GM12891 (cell line): ENCODE data around the gene PODN.

Source experiments
- PAX5 ChIP-seq: IDR thresholded peaks from 2 replicates; pipeline ENCODE4 v1.6.1; 2011; ENCODE audit warnings: low read length, moderate library complexity, mild to moderate bottlenecking; ENCODE audit not compliant: insufficient read depth, severe bottlenecking
- POLR2A ChIP-seq: IDR thresholded peaks from 2 replicates; pipeline ENCODE4 v1.6.1; 2011; ENCODE audit warnings: low read depth, low read length, control low read depth
- POLR2AphosphoS5 ChIP-seq: IDR thresholded peaks from 2 replicates; pipeline ENCODE4 v1.6.1; 2011; ENCODE audit warnings: low read depth, low read length, control low read depth
- POU2F2 ChIP-seq: IDR thresholded peaks from 2 replicates; pipeline ENCODE4 v1.6.1; 2011; ENCODE audit warnings: low read depth, mild to moderate bottlenecking, control low read depth, low read length, moderate library complexity
- SPI1 ChIP-seq: IDR thresholded peaks from 2 replicates; pipeline ENCODE4 v1.6.1; 2011; ENCODE audit warnings: low read depth, low read length, control low read depth
- TAF1 ChIP-seq: IDR thresholded peaks from 2 replicates; pipeline ENCODE4 v1.6.1; 2011; ENCODE audit warnings: low read depth, low read length, control low read depth

DNA sequence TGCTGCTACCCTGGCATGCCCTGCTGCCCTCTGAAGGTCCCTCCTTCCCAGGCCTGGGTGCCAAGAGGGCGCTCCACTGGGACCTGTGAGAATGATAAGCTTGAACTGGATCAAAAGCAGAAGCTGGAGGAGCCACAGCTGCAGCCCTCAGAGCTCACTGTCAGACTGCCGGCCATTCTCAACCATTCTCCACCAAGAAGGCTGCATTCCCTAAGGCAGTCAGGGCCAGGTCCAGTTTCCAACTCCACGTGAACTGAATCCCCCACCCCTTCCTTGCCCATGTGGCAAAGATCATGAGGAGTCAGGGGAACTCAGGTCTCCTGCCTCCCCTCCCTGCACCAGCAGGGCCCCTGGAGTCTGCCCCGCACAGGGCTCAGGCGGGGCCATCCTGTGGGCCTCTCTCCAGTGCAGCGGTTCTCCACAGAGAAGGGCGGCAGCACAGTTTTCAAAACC is 61.0 kb downstream of the PODN start:
- TF ChIP-seq POLR2A (no peak), POLR2AphosphoS5 (no peak), TAF1 (no peak), SPI1 (no peak), PAX5 (no peak), POU2F2 (no peak)
